K562 (cell line): ENCODE results near the gene PPIL4. TPM values are rescaled to one million over a fixed set of nuclear protein-coding genes. Genes with fewer than 3 reads are reported as not detected.
A peak's percentile ranks its signal among the peaks of the same experiment; 100 is the strongest.

Experiments used
- ATAC-seq: fragments of 200-7000 bp; cut with Tn5 transposase; 3 replicates; pipeline ENCODE4 v1.9.1; 2020; ENCODE audit warnings: moderate library complexity
- BruUV-seq: library from RNA; stranded (reverse); fragments of 400-500 nt; replicated peaks from 2 replicates; lab custom pipeline; 2021; lab: Mats Ljungman, UMichigan
- CTCF ChIA-PET: fragments of 300-600 bp; formaldehyde crosslinking; extraction: SDS; loops from one replicate; lab custom pipeline; 2021; ENCODE audit warnings: low intra/inter-chr PET ratio; lab: Yijun Ruan, JAX
- POLR2A ChIA-PET: fragments of 300-600, 350-650 bp; sonication (Branson Sonifier 250); formaldehyde crosslinking; extraction: SDS; loops from one replicate; lab custom pipeline; 2021; ENCODE audit warnings: antibody characterized with exemption, inconsistent platforms; lab: Yijun Ruan, JAX
- DNase-seq, 4 experiments: peaks; one replicate each; pipeline versions ENCODE4 v3.0.0 to v3.0.0-alpha.2; 2011 to 2018; ENCODE audit warnings: low spot score in 3 of 4, mixed read lengths in 3 of 4; ENCODE audit errors: extremely low read depth in 1 of 4
- FAIRE-seq: peaks from 2 replicates; lab custom pipeline; 2011; peaks lifted over from hg19 to GRCh38; lab: Jason Lieb, UNC
- H2AFZ ChIP-seq: 2 replicates; pipeline ENCODE4 v1.6.0; 2011; ENCODE audit warnings: low read depth, low read length, control low read depth, inconsistent platforms
- H3K27ac ChIP-seq: fragments of 200-600 bp; 3 replicates; pipeline ENCODE4 v1.8.0; 2011; ENCODE audit warnings: low read depth, mild to moderate bottlenecking, control low read depth, inconsistent platforms, low read length, moderate library complexity, mixed read lengths; ENCODE audit errors: extremely low read depth
- H3K27me3 ChIP-seq, 2 experiments: fragments of 300-600 bp in 1 of 2; 2 replicates in 1 of 2; 3 replicates in 1 of 2; pipeline versions ENCODE4 v1.6.0 to v1.8.0; 2011; ENCODE audit warnings: inconsistent platforms in 2 of 2, low read length in 2 of 2, mild to moderate bottlenecking in 1 of 2, mixed read lengths in 1 of 2, moderate library complexity in 1 of 2; ENCODE audit not compliant: control insufficient read depth in 2 of 2, insufficient read depth in 2 of 2
- H3K36me3 ChIP-seq: fragments of 300-600 bp; 3 replicates; pipeline ENCODE4 v1.8.0; 2011; ENCODE audit warnings: mild to moderate bottlenecking, low read length, inconsistent platforms; ENCODE audit not compliant: control insufficient read depth, insufficient read depth
- H3K4me1 ChIP-seq, 2 experiments: fragments of 200-600 bp in 1 of 2; replicated peaks in 1 of 2; 2 replicates in 1 of 2; 3 replicates in 1 of 2; pipeline versions ENCODE4 v1.5.1 to v1.8.0; 2011; ENCODE audit warnings: inconsistent platforms in 2 of 2, low read length in 2 of 2, mild to moderate bottlenecking in 1 of 2, mixed read lengths in 1 of 2, moderate library complexity in 1 of 2; ENCODE audit not compliant: control insufficient read depth in 2 of 2, insufficient read depth in 2 of 2
- H3K4me2 ChIP-seq: 2 replicates; pipeline ENCODE4 v1.6.1; 2011; ENCODE audit warnings: low read length, control low read depth, inconsistent platforms, mixed read lengths; ENCODE audit not compliant: insufficient read depth
- H3K4me3 ChIP-seq: fragments of 200-600 bp; sonication (generic), shearing (Covaris generic); 2 replicates; pipeline ENCODE4 v1.5.1; 2016; ENCODE audit warnings: control low read depth, inconsistent platforms
- H3K79me2 ChIP-seq: fragments of 200-600 bp; 3 replicates; pipeline ENCODE4 v1.8.0; 2011; ENCODE audit warnings: low read length, inconsistent platforms; ENCODE audit not compliant: control insufficient read depth, insufficient read depth
- H3K9ac ChIP-seq, 2 experiments: 2 replicates each; pipeline versions ENCODE4 v1.6.0 to v1.6.1; 2011; ENCODE audit warnings: low read depth in 2 of 2, low read length in 2 of 2, control low read depth in 1 of 2, inconsistent platforms in 1 of 2, mild to moderate bottlenecking in 1 of 2, mixed read lengths in 1 of 2; ENCODE audit not compliant: insufficient read depth in 1 of 2
- H3K9me1 ChIP-seq: one replicate; pipeline ENCODE4 v1.6.0; 2011; ENCODE audit warnings: inconsistent platforms, mild to moderate bottlenecking, low read length, moderate library complexity; ENCODE audit not compliant: control insufficient read depth, insufficient read depth
- H3K9me3 ChIP-seq: replicated peaks from 2 replicates; pipeline ENCODE4 v1.5.1; 2011; ENCODE audit warnings: low read depth, low read length, inconsistent platforms; ENCODE audit not compliant: control insufficient read depth, insufficient read depth
- H4K20me1 ChIP-seq: replicated peaks from 2 replicates; pipeline ENCODE4 v1.6.1; 2011; ENCODE audit warnings: low read length, inconsistent platforms, mixed read lengths; ENCODE audit not compliant: control insufficient read depth, insufficient read depth
- HMG20A ChIP-seq: fragments of 450-650 bp; formaldehyde crosslinking; conservative IDR thresholded peaks from 2 replicates; pipeline ENCODE4 v1.4.0; 2020; ENCODE audit warnings: mild to moderate bottlenecking, mixed read lengths
- RNF219 ChIP-seq: fragments of 250-450 bp; sonication (Bioruptor Pico); IDR thresholded peaks from 2 replicates; pipeline ENCODE4 v1.5.0; 2022; ENCODE audit warnings: mild to moderate bottlenecking
- SIN3B ChIP-seq: fragments of 450-650 bp; IDR thresholded peaks from 2 replicates; pipeline ENCODE4 v1.6.1; 2017; ENCODE audit warnings: low read depth, mild to moderate bottlenecking, moderate library complexity
- TEAD4 ChIP-seq, 2 experiments: sonication (generic) in 1 of 2; formaldehyde crosslinking in 1 of 2; IDR thresholded peaks; 2 replicates each; pipeline versions ENCODE4 v1.6.1 to v1.8.0; 2012 to 2022; ENCODE audit warnings: borderline replicate concordance in 1 of 2, inconsistent platforms in 1 of 2, low read length in 1 of 2, mild to moderate bottlenecking in 1 of 2, missing genetic modification reagents in 1 of 2
- WGBS: fragments of 100-300 bp; shearing (Covaris generic); methylation state at CpG from one replicate; pipeline ENCODE4 v1.1.6; 2016; ENCODE audit warnings: low coverage, mixed read lengths; ENCODE audit not compliant: insufficient coverage; ENCODE audit errors: missing lambda C conversion rate; 5-methylcytosine and 5-hydroxymethylcytosine counted together
- in situ Hi-C: fragments of 300-500 bp; cut with MboI; formaldehyde crosslinking; loops from 4 replicates; pipeline ENCODE4 v1.15.0; 2018; ENCODE audit warnings: inconsistent platforms, mixed read lengths
- intact Hi-C: fragments of 100-400 bp; cut with micrococcal nuclease; formaldehyde crosslinking; loops from 2 replicates; pipeline ENCODE4 v1.14.2; 2022
- polyA plus RNA-seq, 8 experiments: library from polyadenylated mRNA; depleted of rRNA in 4 of 8; stranded (reverse) in 5 of 8; unstranded in 3 of 8; fragments of >200 nt; fragmentation: Nextera tagmentation in 2 of 8; fragmentation: Illumina TruSeq in 1 of 8; extraction: Ambion mirVana in 2 of 8; extraction: Trizol in 1 of 8; gene quantifications; 2 replicates each; pipeline versions ENCODE4 v1.2.1 to v1.2.3, GENCODE V29; 2011 to 2014; ENCODE audit warnings: inconsistent platforms in 1 of 8, missing spikeins in 1 of 8
- total RNA-seq, 7 experiments: library from RNA; depleted of rRNA in 6 of 7; stranded (reverse); fragments of >200 nt in 6 of 7; fragmentation: Illumina TruSeq in 2 of 7; extraction: Trizol in 2 of 7; gene quantifications; 2 replicates each; pipeline versions ENCODE4 v1.2.1 to v1.2.3, GENCODE V29; 2011 to 2021; ENCODE audit warnings: low replicate concordance in 1 of 7
- TF ChIP-seq, protein P1 (sequence below): fragments of 250-450 bp; sonication (Bioruptor Pico); IDR thresholded peaks from 2 replicates; pipeline ENCODE4 v1.8.0; 2021; ENCODE audit warnings: mild to moderate bottlenecking, moderate library complexity
- TF ChIP-seq, protein P2 (sequence below), 2 experiments: fragments of 150-350 bp in 1 of 2; IDR thresholded peaks; 2 replicates each; pipeline ENCODE4 v1.6.1; 2012 to 2016; ENCODE audit warnings: low read depth in 2 of 2, low read length in 2 of 2, mild to moderate bottlenecking in 1 of 2, moderate library complexity in 1 of 2

Gene PPIL4
- total and polyA plus RNA-seq, 9 of the 15 experiments (the other 6 are each of a cell fraction or from before 2014, with no cell fraction given): 14.5 to 55.2 (median 45.9) TPM

GRCh38 chr6:149565527-149566409 lies 19.9 kb upstream of the PPIL4 start, which contains the start of gene GINM1:
Gene GINM1, plus strand, starts transcription at chr6:149566375. Its CDS starts 40 bp downstream, at chr6:149566415.
- Histone ChIP-seq H3K36me3 (no peaks in the 10 kb centered on the region), H3K4me1 (peaks cover 6 to 17% of the 10 kb centered on the region in 2 experiments; a peak in 4 of 5 replicates), H3K9ac (peak within 1 kb of the TSS; percentile 79 to 97), H3K4me2 (peak within 1 kb of the TSS; percentile 94), H3K79me2 (peaks cover 34% of the 10 kb centered on the region), H3K27me3 (no peaks in the 10 kb centered on the region), H4K20me1 (peaks cover 4% of the 10 kb centered on the region; the same call in 1 of the 2 replicates), H3K9me3 (no peaks in the 10 kb centered on the region), H3K27ac (peak within 1 kb of the TSS; percentile 86), H2AFZ (peak within 1 kb of the TSS; percentile 95), H3K4me3 (peak within 1 kb of the TSS; percentile 99), H3K9me1 (no peaks in the 10 kb centered on the region)
- ChIA-PET POLR2A (interaction anchor here (0.6 to 6.1 kb wide), 15 partner anchors 10 to 1975 kb away, joined by 3 to 34 read pairs (median 3); partner anchors contain the start of genes KATNA1 and PPIL4), CTCF (interaction anchor here (0.8 kb wide), 1 partner anchor 361 kb away, joined by 5 read pairs; no protein-coding TSS in a partner anchor)
- peak; percentile 89 for FAIRE-seq
- DNase-seq: peak; percentile 98 to 99 (median 99)
- WGBS: under 1% methylated on average over 36 of the region's 59 CpGs
- in situ Hi-C loops (no loop called here), intact Hi-C loops (loop anchor here (1.0 to 10.0 kb wide), 6 partner anchors 82 to 439 kb away; partner anchors contain the start of genes LATS1 and LRP11)
- ATAC-seq: peak; percentile 94
- no TSS peak for BruUV-seq
- TF ChIP-seq, protein P1, sequence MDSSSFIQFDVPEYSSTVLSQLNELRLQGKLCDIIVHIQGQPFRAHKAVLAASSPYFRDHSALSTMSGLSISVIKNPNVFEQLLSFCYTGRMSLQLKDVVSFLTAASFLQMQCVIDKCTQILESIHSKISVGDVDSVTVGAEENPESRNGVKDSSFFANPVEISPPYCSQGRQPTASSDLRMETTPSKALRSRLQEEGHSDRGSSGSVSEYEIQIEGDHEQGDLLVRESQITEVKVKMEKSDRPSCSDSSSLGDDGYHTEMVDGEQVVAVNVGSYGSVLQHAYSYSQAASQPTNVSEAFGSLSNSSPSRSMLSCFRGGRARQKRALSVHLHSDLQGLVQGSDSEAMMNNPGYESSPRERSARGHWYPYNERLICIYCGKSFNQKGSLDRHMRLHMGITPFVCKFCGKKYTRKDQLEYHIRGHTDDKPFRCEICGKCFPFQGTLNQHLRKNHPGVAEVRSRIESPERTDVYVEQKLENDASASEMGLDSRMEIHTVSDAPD: no peak
- TF ChIP-seq, protein P2, sequence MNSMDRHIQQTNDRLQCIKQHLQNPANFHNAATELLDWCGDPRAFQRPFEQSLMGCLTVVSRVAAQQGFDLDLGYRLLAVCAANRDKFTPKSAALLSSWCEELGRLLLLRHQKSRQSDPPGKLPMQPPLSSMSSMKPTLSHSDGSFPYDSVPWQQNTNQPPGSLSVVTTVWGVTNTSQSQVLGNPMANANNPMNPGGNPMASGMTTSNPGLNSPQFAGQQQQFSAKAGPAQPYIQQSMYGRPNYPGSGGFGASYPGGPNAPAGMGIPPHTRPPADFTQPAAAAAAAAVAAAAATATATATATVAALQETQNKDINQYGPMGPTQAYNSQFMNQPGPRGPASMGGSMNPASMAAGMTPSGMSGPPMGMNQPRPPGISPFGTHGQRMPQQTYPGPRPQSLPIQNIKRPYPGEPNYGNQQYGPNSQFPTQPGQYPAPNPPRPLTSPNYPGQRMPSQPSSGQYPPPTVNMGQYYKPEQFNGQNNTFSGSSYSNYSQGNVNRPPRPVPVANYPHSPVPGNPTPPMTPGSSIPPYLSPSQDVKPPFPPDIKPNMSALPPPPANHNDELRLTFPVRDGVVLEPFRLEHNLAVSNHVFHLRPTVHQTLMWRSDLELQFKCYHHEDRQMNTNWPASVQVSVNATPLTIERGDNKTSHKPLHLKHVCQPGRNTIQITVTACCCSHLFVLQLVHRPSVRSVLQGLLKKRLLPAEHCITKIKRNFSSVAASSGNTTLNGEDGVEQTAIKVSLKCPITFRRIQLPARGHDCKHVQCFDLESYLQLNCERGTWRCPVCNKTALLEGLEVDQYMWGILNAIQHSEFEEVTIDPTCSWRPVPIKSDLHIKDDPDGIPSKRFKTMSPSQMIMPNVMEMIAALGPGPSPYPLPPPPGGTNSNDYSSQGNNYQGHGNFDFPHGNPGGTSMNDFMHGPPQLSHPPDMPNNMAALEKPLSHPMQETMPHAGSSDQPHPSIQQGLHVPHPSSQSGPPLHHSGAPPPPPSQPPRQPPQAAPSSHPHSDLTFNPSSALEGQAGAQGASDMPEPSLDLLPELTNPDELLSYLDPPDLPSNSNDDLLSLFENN (IDR thresholded peaks at IDR 0.05; ENCODE audit: low read depth in 2 of 2, low read length in 2 of 2): peak in 1 of 2 experiments; percentile 30; a peak in 1 of 4 replicates
- TF ChIP-seq HMG20A (0 out of 2 replicates have a peak, but pooled peaks have one; percentile 34), TEAD4 (IDR thresholded peaks at IDR 0.05; ENCODE audit: low read length) (0 out of 2 replicates have a peak, but pooled peaks have one; percentile 29), TEAD4 (CRISPR knock-in tag; IDR thresholded peaks at IDR 0.05; ENCODE audit: borderline replicate concordance) (no peak), SIN3B (0 out of 2 replicates have a peak, but pooled peaks have one; percentile 14), RNF219 (CRISPR knock-in tag) (no peak)
